NCI-H82 treated with DMSO at 0.1 percent for 48 hours (cell line): ENCODE measurements around the gene MNDA.
"Not testable (repeated sequence)": the region's sequence is repeated elsewhere in the genome, so short reads cannot be mapped to it uniquely, and the experiment has no call there.

Source experiments
- DNase-seq: peaks from one replicate; lab custom pipeline; 2025; ENCODE audit not compliant: unreplicated experiment; lab: John Stamatoyannopoulos, UW

MNDA gene

GRCh38 chr1:158836038-158836437 lies 4.9 kb downstream of the MNDA start:
- DNase-seq = no peak

- no peak for DNase-seq
These were observed 7.5 kb downstream of the MNDA start for GRCh38 chr1:158838660-158839059.

GRCh38 chr1:158839566-158839965 lies 8.4 kb downstream of the MNDA start:
- DNase-seq = no peak

- no peak for DNase-seq
These were observed 9.1 kb downstream of the MNDA start for GRCh38 chr1:158840236-158840635.

- no peak for DNase-seq
These were observed 33.4 kb downstream of the MNDA start for GRCh38 chr1:158864595-158864994.

GRCh38 chr1:158870438-158870837 lies 39.3 kb downstream of the MNDA start:
- not testable (repeated sequence) for DNase-seq

- no peak for DNase-seq
These were observed 42.0 kb downstream of the MNDA start for GRCh38 chr1:158873141-158873540.

GRCh38 chr1:158893654-158894053 lies 62.5 kb downstream of the MNDA start:
- DNase-seq = no peak

GRCh38 chr1:158898722-158899121 lies 67.6 kb downstream of the MNDA start:
- no peak for DNase-seq
